HEK293 (cell line): Measurements from ENCODE around the gene NUDT9.
"Not testable (repeated sequence)": the region's sequence is repeated elsewhere in the genome, so short reads cannot be mapped to it uniquely, and the experiment has no call there.

Experiments used
- CTCF ChIP-seq: fragments of 450-650 bp; formaldehyde crosslinking; IDR thresholded peaks from 2 replicates; pipeline ENCODE4 v1.5.1; 2016; ENCODE audit warnings: missing biosample characterization, missing genetic modification characterization
- HIC1 ChIP-seq: fragments of 450-650 bp; formaldehyde crosslinking; IDR thresholded peaks from 2 replicates; pipeline ENCODE4 v1.5.1; 2016; ENCODE audit warnings: missing biosample characterization, missing genetic modification characterization
- YY1 ChIP-seq: fragments of 450-650 bp; formaldehyde crosslinking; IDR thresholded peaks from 2 replicates; pipeline ENCODE4 v1.5.1; 2018; ENCODE audit warnings: missing biosample characterization, missing genetic modification characterization
- ZNF121 ChIP-seq: fragments of 450-650 bp; formaldehyde crosslinking; IDR thresholded peaks from 2 replicates; pipeline ENCODE4 v1.5.1; 2016; ENCODE audit warnings: missing biosample characterization, missing genetic modification characterization
- ZNF792 ChIP-seq: fragments of 450-650 bp; formaldehyde crosslinking; IDR thresholded peaks from 2 replicates; pipeline ENCODE4 v1.5.1; 2016; ENCODE audit warnings: missing biosample characterization, missing genetic modification characterization
- ZSCAN23 ChIP-seq: fragments of 450-650 bp; formaldehyde crosslinking; IDR thresholded peaks from 2 replicates; pipeline ENCODE4 v1.5.1; 2016; ENCODE audit warnings: missing biosample characterization, missing genetic modification characterization

GRCh38 chr4:87395851-87396250 lies 26.5 kb upstream of the NUDT9 start:
- not testable (repeated sequence) for TF ChIP-seq CTCF; YY1 (tag by site-specific recombination); HIC1 (tag by site-specific recombination); ZNF792 (tag by site-specific recombination); ZSCAN23 (tag by site-specific recombination); ZNF121
